HG02885 (cell line): ENCODE data around the gene HSF5.

Experiments
- ATAC-seq: cut with Tn5 transposase; IDR thresholded peaks from one replicate; pipeline ENCODE4 v1.9.1; 2021; ENCODE audit warnings: mild to moderate bottlenecking; ENCODE audit not compliant: unreplicated experiment, poor library complexity

Gene HSF5

GRCh38 chr17:58375811-58376210, 112.4 kb downstream of the HSF5 start:
- no peak for ATAC-seq

DNA sequence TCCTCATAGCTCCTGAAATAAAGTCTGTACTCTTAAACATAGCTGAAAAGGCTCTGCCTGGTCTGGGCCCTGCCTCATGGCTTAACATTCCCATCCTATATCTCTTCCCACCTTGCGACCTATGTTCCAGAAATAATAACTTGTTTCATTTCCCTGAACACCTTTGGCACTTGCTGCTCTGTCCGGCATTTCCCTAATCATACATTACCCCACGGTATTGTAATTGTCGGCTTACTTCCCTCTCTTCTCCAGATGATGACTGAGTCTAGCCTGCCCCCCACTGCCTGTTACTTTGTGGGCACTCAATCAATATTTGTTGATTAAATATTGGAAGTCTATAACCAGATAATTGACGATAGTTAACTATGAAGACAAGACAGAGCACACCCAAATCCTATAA, 113.0 kb downstream of the HSF5 start:
- no peak for ATAC-seq

- ATAC-seq, result no peak
Observed at GRCh38 chr17:58373923-58374322, 114.3 kb downstream of the HSF5 start.

DNA sequence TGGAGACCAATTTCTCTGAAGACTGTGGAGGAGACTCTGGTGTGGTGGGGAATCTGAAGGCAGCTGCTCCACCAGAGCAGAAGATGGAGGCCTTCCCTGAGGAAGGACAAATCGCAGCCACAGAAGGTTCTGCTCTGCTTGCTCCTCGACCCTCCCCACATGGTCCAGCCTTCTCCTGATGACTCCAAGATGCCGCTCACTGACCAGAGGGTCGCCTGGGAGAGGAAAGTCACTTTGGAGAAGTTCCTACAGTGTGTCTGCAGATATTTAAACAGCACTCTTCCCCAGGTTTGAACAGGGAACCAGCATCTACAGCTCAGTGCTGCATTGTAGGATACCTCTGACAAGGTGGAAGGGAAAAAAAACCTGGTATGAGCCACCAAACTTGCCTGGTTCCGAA, 115.2 kb downstream of the HSF5 start:
- no peak for ATAC-seq

DNA sequence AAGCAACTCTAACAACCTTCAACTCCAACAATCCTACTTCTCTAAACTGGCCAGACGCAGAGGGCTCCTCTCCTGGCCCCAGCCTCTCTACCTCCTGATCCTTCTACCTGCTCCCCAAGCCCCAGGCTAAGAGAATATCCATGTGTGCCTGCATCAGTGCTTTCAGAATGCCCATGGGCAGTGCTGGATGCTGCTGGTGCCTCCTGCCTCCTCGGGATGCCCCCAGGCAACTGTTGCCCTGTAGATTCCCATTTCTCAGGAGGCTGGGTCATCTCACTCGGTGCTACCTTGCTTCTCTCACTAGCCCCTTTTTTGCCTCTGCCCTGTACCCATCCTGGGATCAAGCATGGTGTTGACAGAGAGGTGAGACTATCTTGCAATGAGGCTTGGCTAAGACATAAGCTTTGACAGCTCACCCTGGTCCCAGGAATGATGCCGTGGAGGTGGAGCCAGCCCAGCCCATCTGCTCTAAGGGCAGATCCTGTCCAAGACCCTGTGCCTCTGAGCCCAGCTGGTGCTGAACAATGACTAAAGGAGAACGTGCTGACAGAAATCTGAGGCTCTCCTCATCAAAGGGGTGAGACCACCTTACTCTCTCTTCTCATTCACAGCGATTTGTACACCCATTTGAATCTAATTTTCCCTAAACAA, 116.8 kb downstream of the HSF5 start:
- no peak for ATAC-seq

DNA sequence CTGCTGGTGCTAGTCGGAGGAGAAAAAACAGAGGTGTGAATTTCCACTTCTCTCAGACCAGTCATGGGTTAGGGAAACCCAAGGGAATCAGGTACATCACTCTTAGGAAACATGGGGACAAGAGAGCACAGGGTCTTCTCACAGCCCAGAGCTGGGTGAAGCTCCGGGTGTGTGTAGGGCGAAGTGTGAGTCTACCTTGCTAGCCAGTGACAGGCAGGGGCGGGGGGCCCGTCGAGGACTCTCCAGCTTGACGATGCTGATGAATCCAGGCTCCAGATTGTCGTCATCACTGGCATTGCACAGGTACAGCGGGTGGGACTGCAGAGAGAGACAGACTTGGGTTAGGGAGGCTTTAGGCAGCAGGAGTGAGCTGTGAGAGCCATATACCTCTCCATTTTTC, 117.5 kb downstream of the HSF5 start:
- no peak for ATAC-seq

DNA sequence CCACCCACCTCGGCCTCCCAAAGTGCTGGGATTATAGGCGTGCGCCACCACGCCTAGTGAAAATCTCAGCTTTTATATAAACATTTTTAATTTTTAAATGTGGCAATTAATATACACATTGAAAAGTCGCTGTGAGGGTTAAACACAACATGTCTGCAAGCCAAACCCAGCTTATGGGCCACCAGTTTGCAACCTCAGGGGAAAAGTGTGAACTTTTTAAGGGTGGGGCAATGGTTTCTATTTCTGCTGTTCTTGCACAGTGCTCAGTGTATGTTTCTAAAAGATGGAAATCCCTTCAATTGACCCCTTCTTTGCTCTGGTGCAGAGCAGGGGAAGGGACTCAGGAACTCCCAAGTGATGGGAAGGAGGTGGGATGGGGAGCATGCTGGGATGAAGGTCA, 117.9 kb downstream of the HSF5 start:
- ATAC-seq, result no peak
